Testis (tissue), 2 donors: Measurements from ENCODE around the gene CCDC40.

ENCODE experiments used
- POLR2A ChIP-seq: fragments of 450-650 bp; IDR thresholded peaks from one replicate; pipeline ENCODE4 v1.6.1; 2017; ENCODE audit warnings: antibody characterized with exemption, mild to moderate bottlenecking, moderate library complexity
- TF ChIP-seq, protein P1 (sequence below), 3 experiments: fragments of 450-650 bp in 2 of 3; fragments of 200-600 bp in 1 of 3; sonication (generic) in 1 of 3; IDR thresholded peaks; one replicate each; pipeline ENCODE4 v1.5.1; 2016 to 2019; ENCODE audit warnings: antibody characterized with exemption in 3 of 3, mild to moderate bottlenecking in 2 of 3, moderate library complexity in 1 of 3

DNA sequence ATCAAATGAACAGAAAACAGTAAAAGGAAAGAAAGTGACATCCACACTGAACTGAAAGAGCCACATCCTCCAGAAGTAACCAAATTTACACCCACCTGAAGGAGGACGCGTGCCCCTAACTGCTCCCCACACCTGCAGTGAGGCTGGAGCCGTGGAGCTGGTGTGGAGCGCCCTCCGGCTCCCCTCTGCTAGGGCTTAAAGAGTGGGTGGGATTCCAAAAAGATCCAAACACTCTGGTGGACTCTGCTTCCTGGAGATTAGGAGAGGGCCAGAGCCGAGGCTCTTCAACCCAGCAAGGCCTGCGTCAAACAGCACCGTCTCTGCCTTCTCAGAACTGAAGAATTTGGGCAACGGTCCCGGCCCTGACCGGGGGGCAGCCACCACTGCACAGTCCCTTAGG is 15.2 kb downstream of the CCDC40 start:
- TF ChIP-seq, protein P1, sequence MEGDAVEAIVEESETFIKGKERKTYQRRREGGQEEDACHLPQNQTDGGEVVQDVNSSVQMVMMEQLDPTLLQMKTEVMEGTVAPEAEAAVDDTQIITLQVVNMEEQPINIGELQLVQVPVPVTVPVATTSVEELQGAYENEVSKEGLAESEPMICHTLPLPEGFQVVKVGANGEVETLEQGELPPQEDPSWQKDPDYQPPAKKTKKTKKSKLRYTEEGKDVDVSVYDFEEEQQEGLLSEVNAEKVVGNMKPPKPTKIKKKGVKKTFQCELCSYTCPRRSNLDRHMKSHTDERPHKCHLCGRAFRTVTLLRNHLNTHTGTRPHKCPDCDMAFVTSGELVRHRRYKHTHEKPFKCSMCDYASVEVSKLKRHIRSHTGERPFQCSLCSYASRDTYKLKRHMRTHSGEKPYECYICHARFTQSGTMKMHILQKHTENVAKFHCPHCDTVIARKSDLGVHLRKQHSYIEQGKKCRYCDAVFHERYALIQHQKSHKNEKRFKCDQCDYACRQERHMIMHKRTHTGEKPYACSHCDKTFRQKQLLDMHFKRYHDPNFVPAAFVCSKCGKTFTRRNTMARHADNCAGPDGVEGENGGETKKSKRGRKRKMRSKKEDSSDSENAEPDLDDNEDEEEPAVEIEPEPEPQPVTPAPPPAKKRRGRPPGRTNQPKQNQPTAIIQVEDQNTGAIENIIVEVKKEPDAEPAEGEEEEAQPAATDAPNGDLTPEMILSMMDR (IDR thresholded peaks at IDR 0.05) = no peak
- TF ChIP-seq POLR2A = no peak
